ENCODE results near the gene ZNF417. TPM values are rescaled to one million over a fixed set of nuclear protein-coding genes. Genes with fewer than 3 reads are reported as not detected.

Gene ZNF417
- polyA plus RNA-seq, 1 donor from 2014 or later, result 21.7 TPM

- no peak for TF ChIP-seq CTCF (IDR thresholded peaks at IDR 0.05; ENCODE audit: poor library complexity, severe bottlenecking)
- TF ChIP-seq TAF1 (IDR thresholded peaks at IDR 0.05; ENCODE audit: low read depth), result no peak
- TF ChIP-seq, protein P1, sequence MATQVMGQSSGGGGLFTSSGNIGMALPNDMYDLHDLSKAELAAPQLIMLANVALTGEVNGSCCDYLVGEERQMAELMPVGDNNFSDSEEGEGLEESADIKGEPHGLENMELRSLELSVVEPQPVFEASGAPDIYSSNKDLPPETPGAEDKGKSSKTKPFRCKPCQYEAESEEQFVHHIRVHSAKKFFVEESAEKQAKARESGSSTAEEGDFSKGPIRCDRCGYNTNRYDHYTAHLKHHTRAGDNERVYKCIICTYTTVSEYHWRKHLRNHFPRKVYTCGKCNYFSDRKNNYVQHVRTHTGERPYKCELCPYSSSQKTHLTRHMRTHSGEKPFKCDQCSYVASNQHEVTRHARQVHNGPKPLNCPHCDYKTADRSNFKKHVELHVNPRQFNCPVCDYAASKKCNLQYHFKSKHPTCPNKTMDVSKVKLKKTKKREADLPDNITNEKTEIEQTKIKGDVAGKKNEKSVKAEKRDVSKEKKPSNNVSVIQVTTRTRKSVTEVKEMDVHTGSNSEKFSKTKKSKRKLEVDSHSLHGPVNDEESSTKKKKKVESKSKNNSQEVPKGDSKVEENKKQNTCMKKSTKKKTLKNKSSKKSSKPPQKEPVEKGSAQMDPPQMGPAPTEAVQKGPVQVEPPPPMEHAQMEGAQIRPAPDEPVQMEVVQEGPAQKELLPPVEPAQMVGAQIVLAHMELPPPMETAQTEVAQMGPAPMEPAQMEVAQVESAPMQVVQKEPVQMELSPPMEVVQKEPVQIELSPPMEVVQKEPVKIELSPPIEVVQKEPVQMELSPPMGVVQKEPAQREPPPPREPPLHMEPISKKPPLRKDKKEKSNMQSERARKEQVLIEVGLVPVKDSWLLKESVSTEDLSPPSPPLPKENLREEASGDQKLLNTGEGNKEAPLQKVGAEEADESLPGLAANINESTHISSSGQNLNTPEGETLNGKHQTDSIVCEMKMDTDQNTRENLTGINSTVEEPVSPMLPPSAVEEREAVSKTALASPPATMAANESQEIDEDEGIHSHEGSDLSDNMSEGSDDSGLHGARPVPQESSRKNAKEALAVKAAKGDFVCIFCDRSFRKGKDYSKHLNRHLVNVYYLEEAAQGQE (IDR thresholded peaks at IDR 0.05; ENCODE audit: borderline replicate concordance), result no peak
- no peak for TF ChIP-seq EP300 (conservative IDR thresholded peaks at IDR 0.05; ENCODE audit: poor library complexity, severe bottlenecking)
- no peak for TF ChIP-seq SMC3 (conservative IDR thresholded peaks at IDR 0.05; ENCODE audit: poor library complexity)
- no peak for TF ChIP-seq EZH2 (IDR thresholded peaks at IDR 0.05; ENCODE audit: borderline replicate concordance, insufficient read depth, low read length, poor library complexity, severe bottlenecking)
- TF ChIP-seq MXI1 (conservative IDR thresholded peaks at IDR 0.05; ENCODE audit: poor library complexity, severe bottlenecking), result no peak
- TF ChIP-seq RAD21 (conservative IDR thresholded peaks at IDR 0.05), result no peak
- no peak for TF ChIP-seq POLR2AphosphoS5 (IDR thresholded peaks at IDR 0.05)
- peak overlapping the region; percentile 83 for H3K4me3 ChIP-seq (ENCODE audit: low read length)
- no peak overlapping the region for H3K4me2 ChIP-seq (ENCODE audit: low read length)
Measured at GRCh38 chr19:57914531-57914930, 1.9 kb downstream of the ZNF417 start.

DNA sequence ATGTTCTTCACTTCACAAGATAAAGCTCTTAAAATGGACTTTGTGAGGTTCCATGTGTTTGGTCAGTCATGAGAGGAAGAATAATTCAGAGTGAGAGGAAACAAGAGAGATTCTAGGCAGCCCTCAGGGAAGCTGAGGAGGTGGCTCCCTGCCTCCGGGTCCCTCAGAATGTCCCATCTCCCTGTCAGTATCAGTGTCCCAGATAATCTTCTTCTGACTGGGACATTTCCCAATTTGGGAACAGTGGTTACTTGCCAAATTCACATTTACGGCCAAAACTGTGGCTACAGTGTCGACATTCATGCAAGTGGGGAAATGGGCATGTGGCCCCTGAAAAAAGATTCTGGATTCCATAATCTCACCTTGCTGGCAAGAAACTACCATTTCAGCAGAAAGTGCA is 9.0 kb downstream of the ZNF417 start:
- no peak overlapping the region for H3K4me2 ChIP-seq (ENCODE audit: low read length)
- H3K79me2 ChIP-seq (replicated peaks; ENCODE audit: insufficient read depth, low read length), result no peaks in the 10 kb centered on the region
- no peaks in the 10 kb centered on the region for H3K9me2 ChIP-seq (ENCODE audit: insufficient read depth, low read length)
- no peaks in the 10 kb centered on the region for H3K9me3 ChIP-seq (ENCODE audit: low read length)
- H4K20me1 ChIP-seq (ENCODE audit: insufficient read depth), result no peaks in the 10 kb centered on the region
- no peak overlapping the region for H3K27ac ChIP-seq (ENCODE audit: low read length)
- no peak overlapping the region for H2AFZ ChIP-seq (ENCODE audit: low read depth, low read length)
- H3K27me3 ChIP-seq (ENCODE audit: insufficient read depth, low read depth, low read length), result no peaks in the 10 kb centered on the region
- TF ChIP-seq RAD21 (conservative IDR thresholded peaks at IDR 0.05) (no peak), TAF1 (IDR thresholded peaks at IDR 0.05; ENCODE audit: low read depth) (no peak)
- H3K36me3 ChIP-seq (ENCODE audit: insufficient read depth, low read length), result no peaks in the 10 kb centered on the region
- H3K9ac ChIP-seq (ENCODE audit: low read length), result no peak overlapping the region
- no peaks in the 10 kb centered on the region for H3F3A ChIP-seq (ENCODE audit: insufficient read depth, low read length, poor library complexity, severe bottlenecking)
- no peak overlapping the region for H3K4me3 ChIP-seq (ENCODE audit: low read length)

More at GRCh38 chr19:57914531-57914930, 1.9 kb downstream of the ZNF417 start:
- no peaks in the 10 kb centered on the region for H3F3A ChIP-seq (ENCODE audit: insufficient read depth, low read length, poor library complexity, severe bottlenecking)
- H3K9ac ChIP-seq (ENCODE audit: low read length), result no peak overlapping the region
- H3K27ac ChIP-seq (ENCODE audit: low read length), result no peak overlapping the region
- no peaks in the 10 kb centered on the region for H3K36me3 ChIP-seq (ENCODE audit: insufficient read depth, low read length)
- no peaks in the 10 kb centered on the region for H3K27me3 ChIP-seq (ENCODE audit: insufficient read depth, low read depth, low read length)
- H3K79me2 ChIP-seq (replicated peaks; ENCODE audit: insufficient read depth, low read length), result peaks cover 6% of the 10 kb centered on the region
- H2AFZ ChIP-seq (ENCODE audit: low read depth, low read length), result no peak overlapping the region
- H3K9me2 ChIP-seq (ENCODE audit: insufficient read depth, low read length), result no peaks in the 10 kb centered on the region
- H3K9me3 ChIP-seq (ENCODE audit: low read length), result no peaks in the 10 kb centered on the region
- H4K20me1 ChIP-seq (ENCODE audit: insufficient read depth), result no peaks in the 10 kb centered on the region

DNA sequence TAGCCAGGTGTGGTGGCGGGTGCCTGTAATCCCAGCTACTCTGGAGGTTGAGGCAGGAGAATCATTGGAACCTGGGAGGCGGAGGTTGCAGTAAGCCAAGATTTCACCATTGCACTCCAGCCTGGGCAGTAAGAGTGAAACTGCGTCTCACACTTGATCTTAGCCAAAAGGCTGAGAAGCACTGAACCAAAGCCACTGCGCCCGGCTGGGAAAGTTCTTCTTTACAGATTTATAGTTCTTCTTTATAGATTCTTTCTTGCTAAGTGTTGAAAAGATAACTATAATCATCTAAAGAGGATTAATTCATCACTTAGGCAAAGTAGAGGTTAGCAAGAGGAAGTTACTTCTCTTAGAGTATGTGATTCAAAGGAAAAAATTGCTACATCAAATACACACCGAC is 11.1 kb downstream of the ZNF417 start:
- no peaks in the 10 kb centered on the region for H3K36me3 ChIP-seq (ENCODE audit: insufficient read depth, low read length)
- no peak overlapping the region for H3K27ac ChIP-seq (ENCODE audit: low read length)
- TF ChIP-seq CTCF (IDR thresholded peaks at IDR 0.05; ENCODE audit: poor library complexity, severe bottlenecking), result no peak
- TF ChIP-seq, protein P1 (IDR thresholded peaks at IDR 0.05; ENCODE audit: borderline replicate concordance), result no peak
- TF ChIP-seq EZH2 (IDR thresholded peaks at IDR 0.05; ENCODE audit: borderline replicate concordance, insufficient read depth, low read length, poor library complexity, severe bottlenecking), result no peak
- no peak for TF ChIP-seq TAF1 (IDR thresholded peaks at IDR 0.05; ENCODE audit: low read depth)
- TF ChIP-seq RAD21 (conservative IDR thresholded peaks at IDR 0.05), result no peak
- TF ChIP-seq POLR2AphosphoS5 (IDR thresholded peaks at IDR 0.05), result no peak
- no peak overlapping the region for H2AFZ ChIP-seq (ENCODE audit: low read depth, low read length)
- H4K20me1 ChIP-seq (ENCODE audit: insufficient read depth), result no peaks in the 10 kb centered on the region
- H3K9ac ChIP-seq (ENCODE audit: low read length), result no peak overlapping the region
- H3F3A ChIP-seq (ENCODE audit: insufficient read depth, low read length, poor library complexity, severe bottlenecking), result no peaks in the 10 kb centered on the region
- H3K79me2 ChIP-seq (replicated peaks; ENCODE audit: insufficient read depth, low read length), result no peaks in the 10 kb centered on the region
- no peaks in the 10 kb centered on the region for H3K9me2 ChIP-seq (ENCODE audit: insufficient read depth, low read length)
- H3K4me2 ChIP-seq (ENCODE audit: low read length), result no peak overlapping the region
- no peak overlapping the region for H3K4me3 ChIP-seq (ENCODE audit: low read length)
- no peaks in the 10 kb centered on the region for H3K27me3 ChIP-seq (ENCODE audit: insufficient read depth, low read depth, low read length)
- H3K9me3 ChIP-seq (ENCODE audit: low read length), result no peaks in the 10 kb centered on the region
